CD4-positive, alpha-beta T cell (primary cell): ENCODE measurements around the gene SYAP1. TPM values are rescaled to one million over a fixed set of nuclear protein-coding genes. Genes with fewer than 3 reads are reported as not detected.
"Not testable (repeated sequence)": the region's sequence is repeated elsewhere in the genome, so short reads cannot be mapped to it uniquely, and the experiment has no call there.

Source experiments
- ATAC-seq: fragments of 200-7000 bp; cut with Tn5 transposase; one replicate; pipeline ENCODE4 v1.10.0; 2022; ENCODE audit warnings: mild to moderate bottlenecking; ENCODE audit not compliant: poor library complexity
- CTCF ChIA-PET: fragments of 350-600 bp; sonication (Branson Sonifier 250); formaldehyde crosslinking; loops from one replicate; lab custom pipeline; 2021; ENCODE audit warnings: antibody characterized with exemption, inconsistent platforms; lab: Charles Lee
- POLR2A ChIA-PET: fragments of 350-600 bp; sonication (Branson Sonifier 250); formaldehyde crosslinking; loops from one replicate; lab custom pipeline; 2021; ENCODE audit warnings: antibody characterized with exemption, inconsistent platforms; lab: Charles Lee
- DNase-seq, 14 experiments: peaks; one replicate each; pipeline ENCODE4 v3.0.0-alpha.2; 2013 to 2020; ENCODE audit warnings: mixed read lengths in 2 of 14
- H3K27ac ChIP-seq, 2 donors: one replicate each; pipeline versions ENCODE4 v1.5.1 to v1.7.0; 2013; ENCODE audit warnings: low read length in 2 of 2, low read depth in 1 of 2, mild to moderate bottlenecking in 1 of 2
- H3K27me3 ChIP-seq, 2 experiments: 1 replicate in 1 of 2; 2 replicates in 1 of 2; pipeline versions ENCODE4 v1.6.1 to v1.7.0; 2013; ENCODE audit warnings: low read length in 2 of 2, control low read depth in 1 of 2, mild to moderate bottlenecking in 1 of 2, moderate library complexity in 1 of 2; ENCODE audit not compliant: insufficient read depth in 2 of 2, control insufficient read depth in 1 of 2
- H3K36me3 ChIP-seq: one replicate; pipeline ENCODE4 v1.6.1; 2013; ENCODE audit warnings: low read length, control low read depth; ENCODE audit not compliant: insufficient read depth
- H3K4me1 ChIP-seq: one replicate; pipeline ENCODE4 v1.6.1; 2013; ENCODE audit warnings: low read length, control low read depth; ENCODE audit not compliant: insufficient read depth
- H3K4me3 ChIP-seq: one replicate; pipeline ENCODE4 v1.5.1; 2013; ENCODE audit warnings: mild to moderate bottlenecking, low read length, moderate library complexity
- H3K9me3 ChIP-seq, 2 experiments: 1 replicate in 1 of 2; 2 replicates in 1 of 2; pipeline versions ENCODE4 v1.6.1 to v1.7.0; 2013; ENCODE audit warnings: low read length in 2 of 2, mild to moderate bottlenecking in 2 of 2, control low read depth in 1 of 2, moderate library complexity in 1 of 2; ENCODE audit not compliant: control insufficient read depth in 1 of 2, insufficient read depth in 1 of 2
- H3K27ac Mint-ChIP-seq: one replicate; pipeline ENCODE4 v1.8.0; 2020; ENCODE audit warnings: mixed read lengths
- H3K27me3 Mint-ChIP-seq: one replicate; pipeline ENCODE4 v1.8.0; 2021; ENCODE audit warnings: mixed read lengths
- H3K36me3 Mint-ChIP-seq: one replicate; pipeline ENCODE4 v1.8.0; 2021; ENCODE audit warnings: low read depth, mixed read lengths
- H3K4me1 Mint-ChIP-seq: one replicate; pipeline ENCODE4 v1.8.0; 2021; ENCODE audit warnings: low read depth, mixed read lengths
- H3K4me3 Mint-ChIP-seq: one replicate; pipeline ENCODE4 v1.8.0; 2020; ENCODE audit warnings: mild to moderate bottlenecking, mixed read lengths
- H3K9me3 Mint-ChIP-seq: one replicate; pipeline ENCODE4 v1.8.0; 2020; ENCODE audit warnings: mixed read lengths
- intact Hi-C, 2 experiments: fragments of 100-400 bp; cut with DNase I in 1 of 2; cut with micrococcal nuclease in 1 of 2; formaldehyde crosslinking; loops; one replicate each; pipeline versions ENCODE4 v1.15.1 to v1.9.0; 2023 to 2025; cut with DNase I, micrococcal nuclease
- total RNA-seq, 174 experiments: library from RNA in 2 of 174; stranded (reverse) in 2 of 174; gene quantifications; one replicate each; pipeline ENCODE4 v1.2.3 and lab custom pipeline; 2021 to 2026
- TF ChIP-seq, protein P1 (sequence below): fragments of 200-600 bp; IDR thresholded peaks from one replicate; pipeline ENCODE4 v1.8.0; 2022; ENCODE audit warnings: antibody characterized with exemption, mild to moderate bottlenecking

SYAP1 gene
- total RNA-seq, 2 experiments from 2014 or later, result 60.2 to 65.2 TPM

DNA sequence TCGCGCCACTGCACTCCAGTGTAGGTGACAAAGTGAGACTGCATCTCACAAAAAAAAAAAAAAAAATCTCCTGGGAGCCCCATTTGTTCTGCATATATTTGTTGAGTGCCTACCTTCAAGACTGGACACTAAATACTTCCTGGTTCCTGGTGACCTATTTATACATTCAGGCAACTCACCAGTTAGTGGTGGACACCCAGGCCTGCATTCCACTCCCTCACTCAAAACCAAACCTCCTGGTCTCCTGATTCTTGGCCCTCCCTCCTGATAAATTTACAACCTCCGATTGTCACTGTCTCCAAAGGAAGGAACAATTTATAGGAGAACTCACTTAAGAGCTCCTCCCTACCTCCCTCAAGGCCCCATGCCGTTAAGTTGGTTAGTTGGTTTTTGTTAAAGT is 3.1 kb downstream of the SYAP1 start:
- ChIA-PET CTCF (no interaction called here), POLR2A (interaction anchor here (1.2 kb wide), 1 partner anchor 10 kb away, joined by 3 read pairs; the partner anchor contains the start of gene CTPS2)
- ATAC-seq (no peak), DNase-seq (no peak)
- Mint-ChIP-seq H3K4me3 (peak overlapping the region; percentile 27), H3K36me3 (peaks cover 43% of the 10 kb centered on the region), H3K4me1 (peaks cover 57% of the 10 kb centered on the region), H3K9me3 (no peaks in the 10 kb centered on the region), H3K27me3 (no peaks in the 10 kb centered on the region), H3K27ac (no peak overlapping the region)
- intact Hi-C loops, result loop anchor here (5.0 kb wide), 2 partner anchors 35 to 145 kb away; no protein-coding TSS in a partner anchor
- TF ChIP-seq, protein P1, sequence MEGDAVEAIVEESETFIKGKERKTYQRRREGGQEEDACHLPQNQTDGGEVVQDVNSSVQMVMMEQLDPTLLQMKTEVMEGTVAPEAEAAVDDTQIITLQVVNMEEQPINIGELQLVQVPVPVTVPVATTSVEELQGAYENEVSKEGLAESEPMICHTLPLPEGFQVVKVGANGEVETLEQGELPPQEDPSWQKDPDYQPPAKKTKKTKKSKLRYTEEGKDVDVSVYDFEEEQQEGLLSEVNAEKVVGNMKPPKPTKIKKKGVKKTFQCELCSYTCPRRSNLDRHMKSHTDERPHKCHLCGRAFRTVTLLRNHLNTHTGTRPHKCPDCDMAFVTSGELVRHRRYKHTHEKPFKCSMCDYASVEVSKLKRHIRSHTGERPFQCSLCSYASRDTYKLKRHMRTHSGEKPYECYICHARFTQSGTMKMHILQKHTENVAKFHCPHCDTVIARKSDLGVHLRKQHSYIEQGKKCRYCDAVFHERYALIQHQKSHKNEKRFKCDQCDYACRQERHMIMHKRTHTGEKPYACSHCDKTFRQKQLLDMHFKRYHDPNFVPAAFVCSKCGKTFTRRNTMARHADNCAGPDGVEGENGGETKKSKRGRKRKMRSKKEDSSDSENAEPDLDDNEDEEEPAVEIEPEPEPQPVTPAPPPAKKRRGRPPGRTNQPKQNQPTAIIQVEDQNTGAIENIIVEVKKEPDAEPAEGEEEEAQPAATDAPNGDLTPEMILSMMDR, result no peak
- H3K27me3 ChIP-seq, result no peaks in the 10 kb centered on the region
- no peaks in the 10 kb centered on the region for H3K9me3 ChIP-seq
- no peak overlapping the region for H3K27ac ChIP-seq
- H3K4me1 ChIP-seq, result peaks cover 20% of the 10 kb centered on the region
- peaks cover 5% of the 10 kb centered on the region for H3K36me3 ChIP-seq
- H3K4me3 ChIP-seq, result no peak overlapping the region

DNA sequence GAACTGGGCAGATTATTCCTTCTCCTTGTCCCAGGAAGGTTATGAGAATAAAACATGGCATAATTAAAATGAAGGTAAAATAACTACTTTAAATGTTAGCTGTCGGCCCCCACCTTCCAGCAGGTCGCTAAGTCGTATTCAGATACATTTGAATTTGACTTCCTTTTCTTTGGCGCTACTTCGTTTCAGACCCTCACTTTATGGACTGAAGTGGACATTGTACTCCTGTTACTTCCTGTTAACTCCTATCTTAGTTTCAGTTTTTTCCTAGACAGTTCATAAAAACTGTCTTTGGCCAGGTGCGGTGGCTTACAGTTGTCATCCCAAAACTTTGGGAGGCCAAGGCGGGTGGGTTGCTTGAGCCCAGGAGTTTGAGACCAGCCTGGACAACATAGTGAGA is 5.7 kb downstream of the SYAP1 start:
- DNase-seq, result no peak
- Histone ChIP-seq H3K4me3 (no peak overlapping the region), H3K9me3 (no peaks in the 10 kb centered on the region), H3K36me3 (peaks cover 5% of the 10 kb centered on the region), H3K4me1 (peaks cover 17% of the 10 kb centered on the region), H3K27me3 (no peaks in the 10 kb centered on the region), H3K27ac (no peak overlapping the region)
- no peak overlapping the region for H3K27ac Mint-ChIP-seq
- H3K36me3 Mint-ChIP-seq, result peaks cover 31% of the 10 kb centered on the region
- H3K9me3 Mint-ChIP-seq, result no peaks in the 10 kb centered on the region
- intact Hi-C loops, result no loop called here
- peak overlapping the region; percentile 52 for H3K4me3 Mint-ChIP-seq
- H3K4me1 Mint-ChIP-seq, result peaks cover 44% of the 10 kb centered on the region
- ChIA-PET POLR2A (no interaction called here), CTCF (no interaction called here)
- ATAC-seq, result no peak
- H3K27me3 Mint-ChIP-seq, result no peaks in the 10 kb centered on the region
- TF ChIP-seq, protein P1, result no peak

DNA sequence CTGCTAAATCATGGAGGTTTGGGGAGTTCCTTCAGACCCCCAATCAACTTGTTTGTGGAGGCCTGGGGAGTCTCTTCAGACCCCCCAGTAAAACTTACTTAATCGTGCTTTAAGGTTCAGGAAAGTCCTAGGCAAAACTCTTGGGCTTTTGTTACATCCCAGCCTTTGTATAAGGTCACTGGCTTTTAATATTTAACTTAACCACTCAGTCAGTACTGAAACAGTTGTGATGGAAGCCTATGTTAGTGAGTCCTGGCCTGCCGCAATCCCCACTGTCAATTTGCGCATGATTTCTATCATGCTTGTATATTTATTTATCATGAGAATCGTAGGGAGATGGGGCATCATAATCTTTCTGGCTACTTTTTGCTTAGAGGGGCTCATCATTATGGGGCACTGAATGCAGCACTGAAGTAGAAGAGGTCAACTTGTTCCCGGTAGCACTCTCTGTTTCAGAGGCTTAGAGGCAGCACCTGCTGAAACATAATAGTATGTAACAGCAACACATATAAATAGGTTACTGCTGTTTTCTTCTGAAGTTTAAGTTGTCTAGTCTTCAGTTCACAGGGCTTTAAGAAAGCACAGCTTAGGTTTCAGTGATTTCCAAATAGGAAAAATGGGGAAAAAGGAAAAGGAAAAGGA is 7.1 kb downstream of the SYAP1 start:
- intact Hi-C loops, H3K9me3 Mint-ChIP-seq, H3K4me1 ChIP-seq, H3K27me3 Mint-ChIP-seq, H3K9me3 ChIP-seq, DNase-seq, H3K27ac Mint-ChIP-seq, H3K27me3 ChIP-seq, H3K36me3 ChIP-seq, H3K4me3 ChIP-seq, H3K4me3 Mint-ChIP-seq, ATAC-seq, H3K27ac ChIP-seq, POLR2A ChIA-PET: not testable (repeated sequence)
- peaks cover 32% of the 10 kb centered on the region for H3K4me1 Mint-ChIP-seq
- peaks cover 29% of the 10 kb centered on the region for H3K36me3 Mint-ChIP-seq
- CTCF ChIA-PET, result interaction anchor here (0.7 kb wide), 1 partner anchor 101 kb away, joined by 3 read pairs; no protein-coding TSS in a partner anchor

DNA sequence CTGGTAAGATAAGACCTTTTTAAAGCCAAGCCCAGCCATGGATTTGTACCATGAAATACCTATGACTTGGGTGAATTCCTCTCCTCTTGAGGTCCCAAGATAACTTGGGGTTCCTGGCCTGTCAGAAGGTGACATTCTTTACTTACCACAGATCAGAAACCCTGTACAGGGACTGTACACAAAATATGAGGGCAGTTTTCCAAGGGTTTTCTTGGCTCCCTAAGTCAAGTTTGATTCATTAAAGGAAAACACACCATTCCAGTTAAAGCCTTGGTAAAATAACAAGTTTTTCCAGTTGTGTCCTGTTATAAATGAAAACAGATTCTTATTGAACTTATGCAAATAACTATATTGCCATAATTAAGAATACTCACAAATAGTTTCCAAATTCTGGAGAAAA is 8.2 kb downstream of the SYAP1 start:
- no peak overlapping the region for H3K27ac Mint-ChIP-seq
- TF ChIP-seq, protein P1, result no peak
- Histone ChIP-seq H3K4me3 (no peak overlapping the region), H3K36me3 (peaks cover 5% of the 10 kb centered on the region), H3K27ac (no peak overlapping the region), H3K9me3 (no peaks in the 10 kb centered on the region), H3K4me1 (no peaks in the 10 kb centered on the region), H3K27me3 (no peaks in the 10 kb centered on the region)
- no peak for ATAC-seq
- H3K9me3 Mint-ChIP-seq, result no peaks in the 10 kb centered on the region
- H3K36me3 Mint-ChIP-seq, result peaks cover 29% of the 10 kb centered on the region
- intact Hi-C loops, result no loop called here
- ChIA-PET CTCF (no interaction called here), POLR2A (no interaction called here)
- H3K4me1 Mint-ChIP-seq, result peaks cover 29% of the 10 kb centered on the region
- no peak for DNase-seq
- H3K27me3 Mint-ChIP-seq, result no peaks in the 10 kb centered on the region
- H3K4me3 Mint-ChIP-seq, result no peak overlapping the region
